ENCODE data around the gene SIRT3. TPM values are rescaled to one million over a fixed set of nuclear protein-coding genes. Genes with fewer than 3 reads are reported as not detected.

SIRT3 gene
- total RNA-seq, 1 experiment from 2014 or later: 13.6 TPM

GRCh38 chr11:201966-202365 is 34.2 kb downstream of the SIRT3 start:
- ChIA-PET POLR2A (ENCODE audit: low non-redundant PET) (no interaction called here), CTCF (no interaction called here)
- H3K36me3 ChIP-seq (ENCODE audit: insufficient read depth, low read length, poor library complexity, severe bottlenecking): peaks cover 4% of the 10 kb centered on the region
- no peaks in the 10 kb centered on the region for H3K4me1 ChIP-seq (ENCODE audit: insufficient read depth, low read length, poor library complexity, severe bottlenecking)
- H3K9me3 ChIP-seq (ENCODE audit: low read depth, low read length, poor library complexity, severe bottlenecking): no peaks in the 10 kb centered on the region
- TF ChIP-seq CTCF (conservative IDR thresholded peaks at IDR 0.05; ENCODE audit: low read depth, low read length) (no peak), EZH2 (IDR thresholded peaks at IDR 0.05; ENCODE audit: borderline replicate concordance, low read depth, low read length, poor library complexity, severe bottlenecking) (no peak)
- no peaks in the 10 kb centered on the region for H3K27me3 ChIP-seq (replicated peaks; ENCODE audit: insufficient read depth, low read depth, low read length, poor library complexity)
- no peak overlapping the region for H3K4me3 ChIP-seq (ENCODE audit: low read depth, low read length, poor library complexity, severe bottlenecking)
- no TSS peak for BruUV-seq (replicated peaks)
- no peak for DNase-seq (ENCODE audit: low spot score)
- intact Hi-C loops (cut with micrococcal nuclease; ENCODE audit: unreplicated experiment): loop anchor here (10.0 kb wide), 1 partner anchor 243 kb away; the partner anchor contains the start of gene ANO9
- no peak overlapping the region for H3K27ac ChIP-seq (ENCODE audit: low read depth, low read length, poor library complexity, severe bottlenecking)

- intact Hi-C loops (cut with micrococcal nuclease; ENCODE audit: unreplicated experiment): loop anchor here (10.0 kb wide), 1 partner anchor 244 kb away; the partner anchor contains the start of gene ANO9
- Histone ChIP-seq H3K4me3 (ENCODE audit: low read depth, low read length, poor library complexity, severe bottlenecking) (no peak overlapping the region), H3K36me3 (ENCODE audit: insufficient read depth, low read length, poor library complexity, severe bottlenecking) (peaks cover 4% of the 10 kb centered on the region), H3K9me3 (ENCODE audit: low read depth, low read length, poor library complexity, severe bottlenecking) (no peaks in the 10 kb centered on the region), H3K27me3 (replicated peaks; ENCODE audit: insufficient read depth, low read depth, low read length, poor library complexity) (no peaks in the 10 kb centered on the region), H3K27ac (ENCODE audit: low read depth, low read length, poor library complexity, severe bottlenecking) (no peak overlapping the region), H3K4me1 (ENCODE audit: insufficient read depth, low read length, poor library complexity, severe bottlenecking) (no peaks in the 10 kb centered on the region)
- BruUV-seq (replicated peaks): no TSS peak
- POLR2A ChIA-PET (ENCODE audit: low non-redundant PET): no interaction called here
- CTCF ChIA-PET: interaction anchor here (0.6 kb wide), 1 partner anchor 163 kb away, joined by 3 read pairs; no protein-coding TSS in a partner anchor
- DNase-seq (ENCODE audit: low spot score): no peak
- TF ChIP-seq CTCF (conservative IDR thresholded peaks at IDR 0.05; ENCODE audit: low read depth, low read length): no peak
These were observed 35.7 kb downstream of the SIRT3 start for GRCh38 chr11:200224-201003.

GRCh38 chr11:199782-200181 is 36.4 kb downstream of the SIRT3 start:
- Histone ChIP-seq H3K4me1 (ENCODE audit: insufficient read depth, low read length, poor library complexity, severe bottlenecking) (no peaks in the 10 kb centered on the region), H3K9me3 (ENCODE audit: low read depth, low read length, poor library complexity, severe bottlenecking) (no peaks in the 10 kb centered on the region), H3K4me3 (ENCODE audit: low read depth, low read length, poor library complexity, severe bottlenecking) (no peak overlapping the region), H3K36me3 (ENCODE audit: insufficient read depth, low read length, poor library complexity, severe bottlenecking) (peaks cover 4% of the 10 kb centered on the region), H3K27ac (ENCODE audit: low read depth, low read length, poor library complexity, severe bottlenecking) (no peak overlapping the region), H3K27me3 (replicated peaks; ENCODE audit: insufficient read depth, low read depth, low read length, poor library complexity) (no peaks in the 10 kb centered on the region)
- ChIA-PET POLR2A (ENCODE audit: low non-redundant PET) (no interaction called here), CTCF (interaction anchor here (0.6 kb wide), 1 partner anchor 164 kb away, joined by 3 read pairs; no protein-coding TSS in a partner anchor)
- intact Hi-C loops (cut with micrococcal nuclease; ENCODE audit: unreplicated experiment): loop anchor here (10.0 kb wide), 1 partner anchor 245 kb away; the partner anchor contains the start of gene ANO9
- BruUV-seq (replicated peaks): no TSS peak
- TF ChIP-seq EZH2 (IDR thresholded peaks at IDR 0.05; ENCODE audit: borderline replicate concordance, low read depth, low read length, poor library complexity, severe bottlenecking) (no peak), CTCF (conservative IDR thresholded peaks at IDR 0.05; ENCODE audit: low read depth, low read length) (no peak)
- DNase-seq (ENCODE audit: low spot score): no peak
